Measurements from ENCODE around the gene TRPM7. TPM values are rescaled to one million over a fixed set of nuclear protein-coding genes. Genes with fewer than 3 reads are reported as not detected.

Gene TRPM7
- total and polyA plus RNA-seq, 3 experiments from 2014 or later = 18.1 to 46.9 (median 46.7) TPM

DNA sequence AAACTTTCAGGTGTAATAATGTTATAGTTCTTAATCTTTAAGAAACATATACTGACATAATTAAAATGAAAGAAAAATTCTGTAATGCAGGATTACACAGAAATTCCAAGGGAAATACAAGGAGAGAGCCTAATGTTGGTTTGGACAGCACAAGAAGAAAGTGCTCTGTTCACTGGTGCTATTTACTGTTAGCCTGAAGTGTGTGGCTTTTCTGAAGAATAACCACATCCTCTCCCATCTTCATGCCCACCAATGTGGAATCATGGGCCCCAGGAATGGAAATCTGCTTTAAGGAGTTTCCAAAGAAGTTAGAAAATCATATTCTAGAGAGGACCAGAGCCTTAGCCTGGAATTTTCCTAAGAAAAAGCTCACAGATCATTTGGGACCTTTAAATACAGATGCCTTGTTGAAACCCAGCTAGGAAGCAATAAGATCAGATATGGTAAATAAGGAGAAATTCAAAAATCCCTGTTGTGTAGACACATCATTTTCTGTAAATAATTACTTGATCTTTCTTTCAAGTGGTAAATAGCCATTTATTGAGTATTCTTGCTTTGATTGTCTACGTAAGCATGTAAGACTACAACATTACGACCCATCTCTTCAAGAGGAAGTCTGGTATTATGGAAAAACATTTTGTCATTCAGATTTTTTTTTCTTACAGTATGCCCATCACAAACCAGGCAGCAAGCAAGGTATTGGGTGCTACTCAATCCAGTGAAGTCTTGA is 129.8 kb downstream of the TRPM7 start:
- CTCF ChIA-PET = no interaction called here

DNA sequence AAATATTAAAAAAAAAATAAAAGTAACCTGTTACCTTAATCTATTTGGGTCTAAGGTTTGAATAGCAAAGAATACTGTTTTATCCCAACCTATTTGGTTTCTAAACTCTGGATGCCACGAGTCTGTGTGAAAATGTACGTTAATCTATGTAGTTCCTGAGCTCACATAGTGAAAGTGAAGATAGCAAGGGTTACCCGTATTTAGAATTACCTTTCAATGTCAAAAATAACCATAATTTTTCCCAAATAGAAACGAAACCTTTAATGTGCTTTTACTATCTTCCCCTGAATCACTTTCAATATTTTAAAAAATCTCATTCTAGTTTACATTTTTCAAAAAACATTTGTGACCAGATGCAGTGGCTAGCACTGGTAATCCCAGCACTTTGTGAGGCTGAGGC is 134.4 kb downstream of the TRPM7 start:
- POLR2A ChIA-PET = no interaction called here
- no peak overlapping the region for H3K4me3 ChIP-seq (ENCODE audit: low read length)
- H3K27me3 Mint-ChIP-seq = no peaks in the 10 kb centered on the region

More for the DNA sequence above, 129.8 kb downstream of the TRPM7 start:
- no peaks in the 10 kb centered on the region for H3K9me3 ChIP-seq (ENCODE audit: low read length)
- H3K4me1 Mint-ChIP-seq = peaks cover 20 to 26% (median 24%) of the 10 kb centered on the region in 3 donors
- no peak overlapping the region for H3K4me3 ChIP-seq (ENCODE audit: low read length)
- H3K9me3 Mint-ChIP-seq = no peaks in the 10 kb centered on the region
- no peak overlapping the region for H3K27ac ChIP-seq (ENCODE audit: low read depth, low read length)
- peaks cover 0 to 25% (median 3%) of the 10 kb centered on the region in 3 donors for H3K36me3 Mint-ChIP-seq
- H3K27me3 Mint-ChIP-seq = no peaks in the 10 kb centered on the region
- no peaks in the 10 kb centered on the region for H3K36me3 ChIP-seq (ENCODE audit: insufficient read depth, low read length)
- H3K4me3 Mint-ChIP-seq = no peak overlapping the region
- H3K27me3 ChIP-seq (ENCODE audit: insufficient read depth, low read length, poor library complexity, severe bottlenecking) = no peaks in the 10 kb centered on the region
- H3K27ac Mint-ChIP-seq = peak overlapping the region in 5 of 8 donors; percentile 42 to 66 (median 51)
- POLR2A ChIA-PET = no interaction called here
- H3K4me1 ChIP-seq (ENCODE audit: insufficient read depth, low read length) = no peaks in the 10 kb centered on the region
- DNase-seq = no peak

DNA sequence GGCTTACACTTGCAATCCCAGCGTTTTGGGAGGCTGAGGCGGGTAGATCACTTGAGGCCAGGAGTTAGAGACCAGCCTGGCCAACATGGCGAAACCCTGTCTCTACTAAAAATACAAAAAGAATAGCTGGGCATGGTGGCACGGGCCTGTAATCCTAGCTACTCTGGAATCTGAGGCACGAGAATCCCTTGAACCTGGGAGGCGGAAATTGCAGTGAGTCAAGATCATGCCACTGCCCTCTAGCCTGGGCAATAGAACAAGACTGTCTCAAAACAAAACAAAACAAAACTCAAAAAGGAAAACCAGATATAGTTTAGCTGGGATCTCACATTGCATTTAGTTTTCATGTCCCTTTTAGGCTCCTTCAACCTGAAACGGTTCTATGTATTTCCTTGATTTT is 137.3 kb downstream of the TRPM7 start:
- Mint-ChIP-seq H3K4me3 (no peak overlapping the region), H3K4me1 (peaks cover 5 to 14% (median 9%) of the 10 kb centered on the region in 3 donors), H3K36me3 (no peaks in the 10 kb centered on the region), H3K9me3 (no peaks in the 10 kb centered on the region), H3K27ac (no peak overlapping the region), H3K27me3 (peaks cover 2 to 6% of the 10 kb centered on the region in 2 donors)
- Histone ChIP-seq H3K4me1 (ENCODE audit: insufficient read depth, low read length) (no peaks in the 10 kb centered on the region), H3K27me3 (ENCODE audit: insufficient read depth, low read length, poor library complexity, severe bottlenecking) (no peaks in the 10 kb centered on the region), H3K27ac (ENCODE audit: low read depth, low read length) (no peak overlapping the region), H3K36me3 (ENCODE audit: insufficient read depth, low read length) (no peaks in the 10 kb centered on the region), H3K9me3 (ENCODE audit: low read length) (no peaks in the 10 kb centered on the region), H3K4me3 (ENCODE audit: low read length) (no peak overlapping the region)
- DNase-seq = no peak
- ChIA-PET CTCF (no interaction called here), POLR2A (no interaction called here)

More for the DNA sequence above, 134.4 kb downstream of the TRPM7 start:
- no peak overlapping the region for H3K27ac Mint-ChIP-seq
- Histone ChIP-seq H3K27me3 (ENCODE audit: insufficient read depth, low read length, poor library complexity, severe bottlenecking) (no peaks in the 10 kb centered on the region), H3K9me3 (ENCODE audit: low read length) (no peaks in the 10 kb centered on the region), H3K36me3 (ENCODE audit: insufficient read depth, low read length) (no peaks in the 10 kb centered on the region), H3K27ac (ENCODE audit: low read depth, low read length) (no peak overlapping the region), H3K4me1 (ENCODE audit: insufficient read depth, low read length) (no peaks in the 10 kb centered on the region)
- DNase-seq = no peak
- peaks cover 19 to 27% (median 25%) of the 10 kb centered on the region in 3 donors for H3K4me1 Mint-ChIP-seq
- H3K4me3 Mint-ChIP-seq = no peak overlapping the region
- H3K9me3 Mint-ChIP-seq = no peaks in the 10 kb centered on the region
- H3K36me3 Mint-ChIP-seq = peaks cover 0 to 3% (median 0%) of the 10 kb centered on the region in 3 donors
- CTCF ChIA-PET = no interaction called here

DNA sequence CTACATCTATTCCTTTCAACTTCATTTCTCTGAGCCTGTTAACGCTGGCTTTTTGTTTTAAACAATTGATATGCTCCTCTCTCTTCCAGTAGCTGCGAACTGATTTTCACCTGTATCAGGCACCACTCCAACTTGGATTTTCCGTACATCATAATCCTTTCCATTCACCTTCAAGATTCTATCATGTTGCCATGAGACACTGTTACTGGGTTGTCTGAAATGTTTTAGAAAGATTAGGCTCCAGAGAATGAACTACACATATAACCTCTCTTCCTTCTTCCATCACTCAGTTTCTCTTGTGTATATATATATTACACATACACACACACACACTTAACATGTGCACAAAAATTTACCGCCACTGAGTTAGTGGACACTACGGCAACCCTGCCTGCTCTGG is 140.0 kb downstream of the TRPM7 start, which contains the start of gene USP50:
Gene USP50, minus strand, starts transcription at position 101 of the 400 bp plus-strand sequence. CDS start 141 bp downstream, outside the sequence.
- Histone ChIP-seq H3K4me3 (ENCODE audit: low read length) (no peak within 1 kb of the TSS), H3K27me3 (ENCODE audit: insufficient read depth, low read length, poor library complexity, severe bottlenecking) (no peaks in the 10 kb centered on the region), H3K36me3 (ENCODE audit: insufficient read depth, low read length) (no peaks in the 10 kb centered on the region), H3K4me1 (ENCODE audit: insufficient read depth, low read length) (no peaks in the 10 kb centered on the region), H3K9me3 (ENCODE audit: low read length) (no peaks in the 10 kb centered on the region), H3K27ac (ENCODE audit: low read depth, low read length) (no peak within 1 kb of the TSS)
- Mint-ChIP-seq H3K27me3 (peaks cover 2 to 22% of the 10 kb centered on the region in 2 donors), H3K36me3 (no peaks in the 10 kb centered on the region), H3K9me3 (no peaks in the 10 kb centered on the region), H3K4me3 (no peak within 1 kb of the TSS), H3K4me1 (peaks cover under 1 to 2% (median 2%) of the 10 kb centered on the region in 3 donors), H3K27ac (peak within 1 kb of the TSS in 1 of 8 donors; percentile 30)
- DNase-seq = no peak
- CTCF ChIA-PET = no interaction called here
- POLR2A ChIA-PET = no interaction called here

DNA sequence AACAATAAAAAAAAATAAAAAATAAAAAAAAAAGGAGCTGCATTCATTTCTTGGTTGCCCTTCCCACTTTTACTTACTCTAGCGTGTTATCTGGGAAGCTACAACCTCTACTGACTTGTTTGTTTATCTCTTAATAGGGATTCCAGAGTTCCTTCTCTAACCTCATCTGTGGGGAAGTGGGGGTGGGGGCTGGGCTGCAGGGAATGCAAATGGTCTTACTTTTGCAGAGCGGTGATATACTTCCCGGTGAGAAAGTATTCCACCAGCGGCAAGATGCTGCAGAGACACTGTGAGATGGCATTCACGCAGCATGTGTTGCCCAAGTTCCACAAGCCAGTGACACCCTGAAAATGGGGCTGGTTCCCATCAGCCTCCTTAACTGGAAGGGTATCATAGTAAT is 142.2 kb downstream of the TRPM7 start:
- Histone ChIP-seq H3K4me3 (ENCODE audit: low read length) (no peak overlapping the region), H3K27ac (ENCODE audit: low read depth, low read length) (no peak overlapping the region), H3K4me1 (ENCODE audit: insufficient read depth, low read length) (no peaks in the 10 kb centered on the region), H3K27me3 (ENCODE audit: insufficient read depth, low read length, poor library complexity, severe bottlenecking) (no peaks in the 10 kb centered on the region), H3K36me3 (ENCODE audit: insufficient read depth, low read length) (no peaks in the 10 kb centered on the region), H3K9me3 (ENCODE audit: low read length) (no peaks in the 10 kb centered on the region)
- CTCF ChIA-PET = no interaction called here
- no peaks in the 10 kb centered on the region for H3K36me3 Mint-ChIP-seq
- POLR2A ChIA-PET = no interaction called here
- peaks cover 5 to 27% of the 10 kb centered on the region in 2 donors for H3K27me3 Mint-ChIP-seq
- no peaks in the 10 kb centered on the region for H3K4me1 Mint-ChIP-seq
- no peak overlapping the region for H3K4me3 Mint-ChIP-seq
- DNase-seq = no peak
- H3K27ac Mint-ChIP-seq = no peak overlapping the region
- H3K9me3 Mint-ChIP-seq = no peaks in the 10 kb centered on the region

DNA sequence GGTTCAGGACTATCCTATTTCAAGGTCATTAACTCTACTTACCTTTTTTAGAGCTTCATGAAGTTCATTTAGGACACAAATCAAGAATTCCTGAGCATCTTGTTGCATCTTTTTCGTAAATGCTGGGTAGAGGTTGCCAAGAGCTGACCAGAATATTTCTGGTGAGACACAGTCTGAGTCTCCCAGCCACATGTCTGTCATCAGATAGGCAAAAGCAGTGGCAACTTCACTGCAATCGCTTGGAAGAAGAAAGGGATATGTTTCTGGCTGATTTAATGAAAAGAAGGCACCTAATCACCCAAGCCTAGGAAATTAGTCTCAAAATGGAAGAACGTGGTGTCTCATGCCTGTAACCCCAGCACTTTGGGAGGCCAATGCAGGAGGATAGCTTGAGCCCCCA is 143.0 kb downstream of the TRPM7 start:
- no peak overlapping the region for H3K27ac ChIP-seq (ENCODE audit: low read depth, low read length)
- no peaks in the 10 kb centered on the region for H3K9me3 ChIP-seq (ENCODE audit: low read length)
- Mint-ChIP-seq H3K36me3 (no peaks in the 10 kb centered on the region), H3K4me1 (no peaks in the 10 kb centered on the region), H3K27ac (no peak overlapping the region), H3K27me3 (peaks cover 5 to 27% of the 10 kb centered on the region in 2 donors), H3K4me3 (no peak overlapping the region), H3K9me3 (no peaks in the 10 kb centered on the region)
- no peak overlapping the region for H3K4me3 ChIP-seq (ENCODE audit: low read length)
- ChIA-PET CTCF (no interaction called here), POLR2A (no interaction called here)
- no peaks in the 10 kb centered on the region for H3K36me3 ChIP-seq (ENCODE audit: insufficient read depth, low read length)
- no peaks in the 10 kb centered on the region for H3K4me1 ChIP-seq (ENCODE audit: insufficient read depth, low read length)
- no peak for DNase-seq
- no peaks in the 10 kb centered on the region for H3K27me3 ChIP-seq (ENCODE audit: insufficient read depth, low read length, poor library complexity, severe bottlenecking)

DNA sequence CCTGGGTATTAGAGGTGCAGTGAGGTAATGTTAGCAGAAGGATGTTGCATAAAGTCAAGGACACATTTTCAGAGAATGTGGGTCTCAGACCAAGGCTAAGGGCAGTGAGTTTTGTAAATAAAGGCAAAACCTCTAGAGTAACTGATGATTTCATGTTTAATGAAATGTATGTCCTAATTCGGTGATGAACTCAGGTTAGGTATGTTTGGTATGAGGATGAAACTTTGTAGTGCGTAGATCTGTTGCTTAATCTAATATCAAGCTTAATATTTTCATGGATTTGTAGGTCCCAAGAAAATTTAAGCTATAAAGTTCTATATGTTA is 143.7 kb downstream of the TRPM7 start:
- Histone ChIP-seq H3K9me3 (ENCODE audit: low read length) (no peaks in the 10 kb centered on the region), H3K27me3 (ENCODE audit: insufficient read depth, low read length, poor library complexity, severe bottlenecking) (no peaks in the 10 kb centered on the region), H3K27ac (ENCODE audit: low read depth, low read length) (no peak overlapping the region), H3K36me3 (ENCODE audit: insufficient read depth, low read length) (no peaks in the 10 kb centered on the region), H3K4me1 (ENCODE audit: insufficient read depth, low read length) (no peaks in the 10 kb centered on the region), H3K4me3 (ENCODE audit: low read length) (no peak overlapping the region)
- no peaks in the 10 kb centered on the region for H3K36me3 Mint-ChIP-seq
- no peak for DNase-seq
- H3K27me3 Mint-ChIP-seq = peaks cover 6 to 27% of the 10 kb centered on the region in 2 donors
- no peak overlapping the region for H3K27ac Mint-ChIP-seq
- no peak overlapping the region for H3K4me3 Mint-ChIP-seq
- ChIA-PET CTCF (no interaction called here), POLR2A (no interaction called here)
- no peaks in the 10 kb centered on the region for H3K9me3 Mint-ChIP-seq
- no peaks in the 10 kb centered on the region for H3K4me1 Mint-ChIP-seq

DNA sequence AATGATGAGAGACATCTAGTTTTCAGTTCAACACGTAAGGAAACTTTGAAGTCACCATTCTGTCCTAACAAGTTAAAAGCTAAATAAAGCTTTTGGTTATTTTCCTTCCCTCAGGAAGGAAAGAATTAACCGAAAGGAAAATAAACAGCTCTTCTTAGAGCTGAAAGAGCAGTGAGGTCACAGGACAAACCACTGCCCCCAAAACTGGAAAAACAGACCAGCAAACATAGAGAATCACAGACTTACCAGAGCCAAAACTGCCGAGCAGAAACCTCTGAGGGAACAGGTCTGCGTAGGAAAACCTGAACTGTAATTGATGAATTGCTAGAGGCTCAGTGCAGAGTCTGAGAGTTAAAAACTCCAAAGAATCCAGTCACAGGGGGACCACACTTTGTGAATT is 154.8 kb downstream of the TRPM7 start:
- CTCF ChIA-PET = no interaction called here
- Histone ChIP-seq H3K9me3 (ENCODE audit: low read length) (no peaks in the 10 kb centered on the region), H3K4me3 (ENCODE audit: low read length) (no peak overlapping the region), H3K4me1 (ENCODE audit: insufficient read depth, low read length) (no peaks in the 10 kb centered on the region), H3K27me3 (ENCODE audit: insufficient read depth, low read length, poor library complexity, severe bottlenecking) (no peaks in the 10 kb centered on the region), H3K36me3 (ENCODE audit: insufficient read depth, low read length) (no peaks in the 10 kb centered on the region), H3K27ac (ENCODE audit: low read depth, low read length) (no peak overlapping the region)
- POLR2A ChIA-PET = no interaction called here
- Mint-ChIP-seq H3K27me3 (peaks cover 4 to 9% of the 10 kb centered on the region in 2 donors), H3K36me3 (peaks cover 0 to 5% (median 0%) of the 10 kb centered on the region in 3 donors), H3K9me3 (no peaks in the 10 kb centered on the region), H3K27ac (no peak overlapping the region), H3K4me3 (no peak overlapping the region), H3K4me1 (no peaks in the 10 kb centered on the region)
- DNase-seq = no peak
